A549 (cell line): ENCODE results near the gene DTNA.

Experiments
- CEBPB ChIP-seq, 2 experiments: fragments of >200 bp in 1 of 2; sonication (Bioruptor Twin) in 1 of 2; formaldehyde crosslinking in 1 of 2; IDR thresholded peaks; 2 replicates each; pipeline ENCODE4 v1.6.1; 2012 to 2016
- ESRRA ChIP-seq: fragments of 150-350 bp; IDR thresholded peaks from 2 replicates; pipeline ENCODE4 v1.6.1; 2014; ENCODE audit warnings: mild to moderate bottlenecking, low read length, borderline replicate concordance
- POLR2A ChIP-seq: IDR thresholded peaks from 2 replicates; pipeline ENCODE4 v1.6.1; 2012; ENCODE audit warnings: mild to moderate bottlenecking, low read length
- POLR2AphosphoS2 ChIP-seq: conservative IDR thresholded peaks from 2 replicates; pipeline ENCODE4 v1.6.1; 2012; ENCODE audit warnings: low read length, improper control_type of control experiment, inconsistent platforms
- RAD21 ChIP-seq, 2 experiments: fragments of >200 bp in 1 of 2; sonication (Bioruptor Twin) in 1 of 2; formaldehyde crosslinking in 1 of 2; IDR thresholded peaks in 1 of 2; conservative IDR thresholded peaks in 1 of 2; 2 replicates in 1 of 2; 3 replicates in 1 of 2; pipeline ENCODE4 v1.6.1; 2012 to 2018; ENCODE audit warnings: inconsistent platforms in 1 of 2
- RCOR1 ChIP-seq: fragments of 150-350 bp; IDR thresholded peaks from 2 replicates; pipeline ENCODE4 v1.6.1; 2014; ENCODE audit warnings: antibody characterized with exemption, low read length, low read depth
- TF ChIP-seq, protein P1 (sequence below): fragments of >200 bp; sonication (Bioruptor Twin); formaldehyde crosslinking; IDR thresholded peaks from 3 replicates; pipeline ENCODE4 v1.5.1; 2016

DNA sequence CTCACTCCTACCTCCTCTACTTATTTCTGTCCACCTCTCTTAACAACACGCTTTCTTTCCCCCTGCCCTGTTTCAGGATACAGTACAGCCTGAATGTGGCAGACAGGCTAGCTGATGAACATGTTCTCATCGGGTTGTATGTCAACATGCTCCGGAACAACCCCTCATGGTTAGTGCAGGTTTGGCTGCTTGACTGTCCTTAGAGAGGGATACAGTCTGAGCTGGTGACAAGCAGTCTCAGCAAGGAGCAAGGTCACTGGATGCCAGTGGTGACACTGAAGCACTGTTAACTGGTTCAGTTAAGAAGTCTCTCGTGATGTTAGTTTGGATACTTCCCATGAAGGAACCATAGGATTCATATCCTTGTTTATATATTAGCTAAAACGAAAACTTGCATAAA lies 128.6 kb downstream of the DTNA start:
- TF ChIP-seq POLR2A, result no peak
- TF ChIP-seq RAD21 (conservative IDR thresholded peaks at IDR 0.05 in 1 of 2, IDR thresholded peaks at IDR 0.05 in 1 of 2), result no peak
- TF ChIP-seq, protein P1, sequence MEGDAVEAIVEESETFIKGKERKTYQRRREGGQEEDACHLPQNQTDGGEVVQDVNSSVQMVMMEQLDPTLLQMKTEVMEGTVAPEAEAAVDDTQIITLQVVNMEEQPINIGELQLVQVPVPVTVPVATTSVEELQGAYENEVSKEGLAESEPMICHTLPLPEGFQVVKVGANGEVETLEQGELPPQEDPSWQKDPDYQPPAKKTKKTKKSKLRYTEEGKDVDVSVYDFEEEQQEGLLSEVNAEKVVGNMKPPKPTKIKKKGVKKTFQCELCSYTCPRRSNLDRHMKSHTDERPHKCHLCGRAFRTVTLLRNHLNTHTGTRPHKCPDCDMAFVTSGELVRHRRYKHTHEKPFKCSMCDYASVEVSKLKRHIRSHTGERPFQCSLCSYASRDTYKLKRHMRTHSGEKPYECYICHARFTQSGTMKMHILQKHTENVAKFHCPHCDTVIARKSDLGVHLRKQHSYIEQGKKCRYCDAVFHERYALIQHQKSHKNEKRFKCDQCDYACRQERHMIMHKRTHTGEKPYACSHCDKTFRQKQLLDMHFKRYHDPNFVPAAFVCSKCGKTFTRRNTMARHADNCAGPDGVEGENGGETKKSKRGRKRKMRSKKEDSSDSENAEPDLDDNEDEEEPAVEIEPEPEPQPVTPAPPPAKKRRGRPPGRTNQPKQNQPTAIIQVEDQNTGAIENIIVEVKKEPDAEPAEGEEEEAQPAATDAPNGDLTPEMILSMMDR, result no peak
- no peak for TF ChIP-seq POLR2AphosphoS2
- TF ChIP-seq CEBPB (IDR thresholded peaks at IDR 0.05), result no peak
- TF ChIP-seq ESRRA, result no peak
- no peak for TF ChIP-seq RCOR1
